22Rv1 (cell line): Measurements from ENCODE around the gene LSM5.

Experiments
- CTCF ChIP-seq: fragments of 450-650 bp; IDR thresholded peaks from 2 replicates; pipeline ENCODE4 v1.5.1; 2017; ENCODE audit warnings: mild to moderate bottlenecking
- ZFX ChIP-seq: fragments of 450-650 bp; IDR thresholded peaks from 2 replicates; pipeline ENCODE4 v1.6.1; 2017; ENCODE audit warnings: antibody characterized with exemption, borderline replicate concordance

DNA sequence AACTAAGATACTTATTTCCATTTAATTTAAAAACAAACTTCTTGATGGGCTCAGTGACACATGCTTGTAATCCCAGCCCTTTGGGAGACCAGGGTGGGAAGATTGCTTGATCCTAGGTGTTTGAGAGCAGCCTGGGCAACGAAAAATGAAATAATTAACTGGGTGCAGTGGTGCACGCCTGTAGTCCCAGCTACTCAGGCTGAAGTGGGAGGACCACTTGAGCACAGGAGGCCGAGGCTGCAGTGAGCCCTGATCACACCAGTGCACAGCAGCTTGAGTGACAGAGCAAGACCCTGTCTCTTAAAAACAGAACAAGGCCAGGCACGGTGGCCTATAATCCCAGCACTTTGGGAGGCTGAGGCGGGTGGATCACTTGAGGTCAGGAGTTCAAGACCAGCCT lies 42.5 kb upstream of the LSM5 start:
- TF ChIP-seq CTCF, result no peak
- no peak for TF ChIP-seq ZFX
